Measurements from ENCODE around the gene CAPN8. TPM values are rescaled to one million over a fixed set of nuclear protein-coding genes. Genes with fewer than 3 reads are reported as not detected.

The CAPN8 gene
- 0.49 TPM for total RNA-seq

- Histone ChIP-seq H3K4me3 (no peak within 1 kb of the TSS), H3K27ac (no peak within 1 kb of the TSS), H3K27me3 (no peaks in the 10 kb centered on the region), H3K4me1 (no peaks in the 10 kb centered on the region), H3K9me3 (no peaks in the 10 kb centered on the region), H3K36me3 (no peaks in the 10 kb centered on the region)
- intact Hi-C loops (cut with DNase I): no loop called here
- DNase-seq (ENCODE audit: extremely low spot score in 2 of 2): no peak
- no peak for TF ChIP-seq POLR2AphosphoS5 (IDR thresholded peaks at IDR 0.05; ENCODE audit: insufficient read depth in 1 of 2, low read depth in 1 of 2)
- no peak for TF ChIP-seq POLR2A (IDR thresholded peaks at IDR 0.05)
- TF ChIP-seq CTCF (IDR thresholded peaks at IDR 0.05): no peak
Measured at GRCh38 chr1:223665592-223666312, at the start of gene CAPN8. Gene CAPN8, minus strand, starts transcription at chr1:223665701. Its CDS starts 55 bp downstream, at chr1:223665646.

- Histone ChIP-seq H3K4me1 (peaks cover 67% of the 10 kb centered on the region), H3K4me3 (peak overlapping the region in 1 of 2 donors; percentile 17), H3K27me3 (no peaks in the 10 kb centered on the region), H3K27ac (peak overlapping the region; percentile 96), H3K36me3 (peaks cover 0 to 24% of the 10 kb centered on the region in 2 donors), H3K9me3 (no peaks in the 10 kb centered on the region)
- TF ChIP-seq POLR2AphosphoS5 (IDR thresholded peaks at IDR 0.05; ENCODE audit: insufficient read depth in 1 of 2, low read depth in 1 of 2) (peak in 1 of 2 donors; percentile 29), POLR2A (IDR thresholded peaks at IDR 0.05) (no peak)
- intact Hi-C loops (cut with DNase I): no loop called here
- DNase-seq (ENCODE audit: extremely low spot score in 2 of 2): no peak
Measured at GRCh38 chr1:223714849-223715603, 49.5 kb upstream of the CAPN8 start.

- intact Hi-C loops (cut with DNase I): no loop called here
- Histone ChIP-seq H3K9me3 (no peaks in the 10 kb centered on the region), H3K4me3 (peak overlapping the region; percentile 17 to 68), H3K27me3 (no peaks in the 10 kb centered on the region), H3K27ac (peak overlapping the region; percentile 96), H3K4me1 (peaks cover 64% of the 10 kb centered on the region), H3K36me3 (peaks cover 0 to 18% of the 10 kb centered on the region in 2 donors)
- DNase-seq (ENCODE audit: extremely low spot score in 2 of 2): no peak
- TF ChIP-seq POLR2A (IDR thresholded peaks at IDR 0.05) (no peak), CTCF (IDR thresholded peaks at IDR 0.05) (no peak), POLR2AphosphoS5 (IDR thresholded peaks at IDR 0.05; ENCODE audit: insufficient read depth in 1 of 2, low read depth in 1 of 2) (no peak)
Measured at GRCh38 chr1:223714421-223714724, 48.9 kb upstream of the CAPN8 start.

- peak overlapping the region; percentile 96 for H3K27ac ChIP-seq
- H3K36me3 ChIP-seq: peaks cover 0 to 12% of the 10 kb centered on the region in 2 donors
- peaks cover 70% of the 10 kb centered on the region for H3K4me1 ChIP-seq
- H3K9me3 ChIP-seq: no peaks in the 10 kb centered on the region
- intact Hi-C loops (cut with DNase I): loop anchor here (2.0 kb wide), 1 partner anchor 35 kb away; no protein-coding TSS in a partner anchor
- H3K4me3 ChIP-seq: peak overlapping the region; percentile 68 to 75
- TF ChIP-seq POLR2A (IDR thresholded peaks at IDR 0.05) (no peak), CTCF (IDR thresholded peaks at IDR 0.05) (no peak), POLR2AphosphoS5 (IDR thresholded peaks at IDR 0.05; ENCODE audit: insufficient read depth in 1 of 2, low read depth in 1 of 2) (no peak)
- H3K27me3 ChIP-seq: no peaks in the 10 kb centered on the region
- no peak for DNase-seq (ENCODE audit: extremely low spot score in 2 of 2)
Measured at GRCh38 chr1:223713546-223714420, 48.3 kb upstream of the CAPN8 start.

GRCh38 chr1:223712850-223713474 is 47.5 kb upstream of the CAPN8 start:
- H3K27ac ChIP-seq: peak overlapping the region; percentile 96
- TF ChIP-seq POLR2AphosphoS5 (IDR thresholded peaks at IDR 0.05; ENCODE audit: insufficient read depth in 1 of 2, low read depth in 1 of 2) (peak in 1 of 2 donors; percentile 3), CTCF (IDR thresholded peaks at IDR 0.05) (no peak)
- peaks cover 70% of the 10 kb centered on the region for H3K4me1 ChIP-seq
- intact Hi-C loops (cut with DNase I): loop anchor here (2.0 kb wide), 1 partner anchor 36 kb away; no protein-coding TSS in a partner anchor
- no peaks in the 10 kb centered on the region for H3K27me3 ChIP-seq
- H3K4me3 ChIP-seq: peak overlapping the region; percentile 68 to 75
- peaks cover 0 to 4% of the 10 kb centered on the region in 2 donors for H3K36me3 ChIP-seq
- H3K9me3 ChIP-seq: no peaks in the 10 kb centered on the region
- DNase-seq (ENCODE audit: extremely low spot score in 2 of 2): no peak
